ENCODE data around the gene YAP1.

YAP1 gene

DNA sequence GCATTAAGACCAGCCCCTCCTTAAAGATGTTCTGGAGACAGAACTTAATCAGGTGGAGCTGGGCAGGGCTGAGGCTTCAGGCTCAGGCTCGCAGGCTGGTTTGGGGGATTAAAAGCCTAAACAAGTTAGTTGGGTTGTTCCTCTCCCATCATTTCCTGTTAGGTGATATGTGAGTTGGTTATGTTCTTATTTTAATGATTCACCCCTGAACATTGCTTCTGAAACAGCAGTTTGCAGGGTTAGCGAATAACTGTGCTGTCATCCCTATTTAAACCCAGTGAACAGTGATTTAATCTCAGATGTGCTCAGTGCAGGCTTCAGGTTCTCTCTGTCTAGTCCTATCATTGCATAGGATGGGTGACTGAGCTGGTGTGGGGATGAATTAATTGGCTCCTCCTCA lies 159.7 kb downstream of the YAP1 start:
- no peak for DNase-seq (ENCODE audit: insufficient read length, low spot score)
- TF ChIP-seq CTCF (IDR thresholded peaks at IDR 0.05; ENCODE audit: insufficient read depth, missing control alignments) = no peak
- no peak for FAIRE-seq

GRCh38 chr11:102272047-102272824 lies 162.0 kb downstream of the YAP1 start:
- no peak for TF ChIP-seq CTCF (IDR thresholded peaks at IDR 0.05; ENCODE audit: insufficient read depth, missing control alignments)
- FAIRE-seq (no peak), DNase-seq (ENCODE audit: insufficient read length, low spot score) (no peak)

DNA sequence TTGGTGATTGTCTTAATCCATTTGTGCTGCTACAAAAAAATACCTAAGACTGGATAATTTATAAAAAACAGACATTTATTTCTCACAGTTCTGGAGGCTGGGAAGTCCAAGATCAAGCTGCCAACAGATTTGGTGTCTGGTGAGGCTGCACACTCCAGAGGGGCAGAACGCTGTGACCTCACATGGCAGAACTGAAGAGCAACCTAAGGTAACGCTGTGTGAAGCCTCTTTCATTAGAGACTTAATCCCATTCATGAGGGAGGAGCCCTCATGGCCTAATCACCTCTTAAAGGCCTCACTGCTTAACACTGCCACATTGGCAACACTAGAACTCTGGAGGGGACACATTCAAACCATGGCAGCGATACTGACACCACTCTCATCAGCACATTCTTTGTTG lies 164.4 kb downstream of the YAP1 start:
- no peak for TF ChIP-seq CTCF (IDR thresholded peaks at IDR 0.05; ENCODE audit: insufficient read depth, missing control alignments)
- DNase-seq (ENCODE audit: insufficient read length, low spot score) (no peak), FAIRE-seq (no peak)

DNA sequence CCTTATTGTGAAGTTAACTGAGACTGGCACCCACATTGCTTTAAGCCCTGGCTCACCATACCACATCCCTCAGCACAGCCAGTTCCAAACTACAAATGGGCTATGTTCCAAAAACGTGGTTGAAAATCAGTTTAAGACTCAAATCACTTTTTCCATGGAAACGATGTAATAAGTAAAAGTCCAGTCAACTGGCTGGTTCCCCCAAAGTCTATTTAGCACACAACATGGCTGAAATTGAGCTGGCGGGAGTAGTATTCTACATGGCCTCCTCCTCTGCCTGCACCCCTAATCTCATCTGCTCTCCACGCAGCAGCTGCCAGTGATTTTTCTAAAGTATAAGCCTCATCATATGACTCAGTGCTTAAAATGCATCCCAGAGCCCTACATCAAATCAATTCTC lies 166.1 kb downstream of the YAP1 start:
- FAIRE-seq (no peak), DNase-seq (ENCODE audit: insufficient read length, low spot score) (no peak)
- TF ChIP-seq CTCF (IDR thresholded peaks at IDR 0.05; ENCODE audit: insufficient read depth, missing control alignments) = no peak

- DNase-seq (ENCODE audit: insufficient read length, low spot score) = no peak
- TF ChIP-seq CTCF (IDR thresholded peaks at IDR 0.05; ENCODE audit: insufficient read depth, missing control alignments) = no peak
- no peak for FAIRE-seq
Observed at GRCh38 chr11:102276783-102277182, 166.5 kb downstream of the YAP1 start.

- FAIRE-seq (no peak), DNase-seq (ENCODE audit: insufficient read length, low spot score) (no peak)
- TF ChIP-seq CTCF (IDR thresholded peaks at IDR 0.05; ENCODE audit: insufficient read depth, missing control alignments) = no peak
Observed at GRCh38 chr11:102279641-102280170, 169.5 kb downstream of the YAP1 start.

DNA sequence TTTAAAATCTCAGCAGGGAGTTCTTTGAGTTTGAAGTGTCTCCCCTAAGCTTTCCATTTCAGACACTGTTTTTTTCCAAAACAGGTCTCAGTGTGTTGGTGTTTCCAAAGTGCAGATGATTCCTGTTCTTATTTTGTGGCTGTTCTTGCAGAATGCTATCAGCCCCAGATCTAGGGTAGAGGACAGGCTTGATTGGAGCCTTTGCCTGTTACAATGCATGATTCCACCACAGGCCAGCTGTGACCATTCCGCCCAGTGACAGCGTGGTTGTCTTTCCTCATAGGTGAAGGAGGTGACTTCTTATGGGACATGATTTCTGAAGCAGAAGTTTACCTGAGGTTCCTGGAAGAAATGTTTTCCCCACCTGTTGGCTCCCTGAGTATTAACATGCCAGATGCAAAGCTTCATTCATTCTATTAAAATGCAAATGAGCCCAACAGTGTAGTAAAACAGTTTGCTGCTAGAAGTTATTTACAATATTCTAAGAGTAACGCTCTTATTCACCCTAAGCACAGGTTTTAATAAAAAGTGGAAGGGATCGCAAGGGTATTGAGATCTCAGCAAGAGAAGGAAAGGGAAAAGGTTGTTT lies 170.1 kb downstream of the YAP1 start:
- no peak for DNase-seq (ENCODE audit: insufficient read length, low spot score)
- no peak for FAIRE-seq
- no peak for TF ChIP-seq CTCF (IDR thresholded peaks at IDR 0.05; ENCODE audit: insufficient read depth, missing control alignments)
